HG03066 (cell line): ENCODE measurements around the gene AACS.

Experiments used
- ATAC-seq: cut with Tn5 transposase; IDR thresholded peaks from one replicate; pipeline ENCODE4 v1.9.1; 2021; ENCODE audit warnings: low read depth; ENCODE audit not compliant: unreplicated experiment

Gene AACS

DNA sequence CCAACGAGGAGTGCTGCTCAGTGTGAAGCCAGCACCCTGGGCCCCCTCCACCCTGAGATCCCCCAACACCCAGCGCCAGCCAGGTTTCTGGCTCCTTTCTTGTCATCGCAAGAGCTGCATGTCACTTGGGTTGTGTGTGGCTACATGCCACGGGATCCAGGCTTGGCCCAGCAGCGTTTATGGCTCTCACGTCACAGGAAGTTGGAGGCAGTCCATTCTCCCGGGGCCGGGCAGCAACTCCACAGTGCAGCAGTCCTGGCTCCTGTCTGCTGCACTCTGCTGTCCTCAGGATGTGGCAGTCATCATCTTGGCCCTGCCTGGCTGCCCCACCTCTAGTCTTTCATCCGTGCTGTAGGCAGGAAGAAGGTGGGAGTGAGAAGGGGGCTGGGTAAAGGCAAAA lies 78.3 kb downstream of the AACS start:
- ATAC-seq = no peak

DNA sequence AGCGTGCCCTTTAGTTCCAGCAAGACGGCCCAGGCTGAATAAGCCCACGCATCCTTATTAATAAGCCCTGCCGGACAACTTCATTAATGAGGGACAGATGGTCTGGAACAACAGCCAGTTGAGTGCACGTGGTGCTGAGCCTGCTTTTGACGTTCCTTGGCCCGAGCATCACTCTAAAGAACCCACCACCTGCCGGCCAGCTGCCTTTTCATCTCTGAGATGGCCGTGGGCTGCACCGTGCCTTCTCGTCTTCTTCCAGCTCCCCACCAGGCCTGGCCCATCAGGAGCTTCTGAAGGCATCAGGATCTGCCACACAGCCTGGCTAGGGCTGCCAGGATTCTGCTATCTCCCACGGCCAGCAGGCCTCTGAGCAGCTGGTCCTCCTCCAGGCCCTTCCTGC lies 80.0 kb downstream of the AACS start:
- ATAC-seq = no peak

DNA sequence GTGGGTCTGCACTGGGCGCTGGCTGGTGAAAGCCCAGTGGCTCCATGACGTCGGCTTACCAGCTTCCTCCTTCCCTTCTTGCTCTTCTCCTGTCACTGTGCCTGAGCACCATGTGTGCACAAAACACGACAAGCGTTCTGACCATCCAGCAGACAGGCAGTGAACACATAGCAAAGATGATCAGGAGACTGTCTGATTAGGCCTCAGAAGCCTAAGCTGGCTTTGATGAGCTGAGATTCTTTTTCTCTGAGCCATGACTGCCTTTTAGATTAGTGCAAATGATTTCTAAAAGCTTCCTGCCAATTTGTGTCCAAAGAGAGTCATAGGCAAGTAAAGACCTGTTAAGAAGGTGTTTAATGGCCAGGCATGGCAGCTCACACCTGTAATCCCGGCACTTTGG lies 83.1 kb downstream of the AACS start:
- no peak for ATAC-seq

DNA sequence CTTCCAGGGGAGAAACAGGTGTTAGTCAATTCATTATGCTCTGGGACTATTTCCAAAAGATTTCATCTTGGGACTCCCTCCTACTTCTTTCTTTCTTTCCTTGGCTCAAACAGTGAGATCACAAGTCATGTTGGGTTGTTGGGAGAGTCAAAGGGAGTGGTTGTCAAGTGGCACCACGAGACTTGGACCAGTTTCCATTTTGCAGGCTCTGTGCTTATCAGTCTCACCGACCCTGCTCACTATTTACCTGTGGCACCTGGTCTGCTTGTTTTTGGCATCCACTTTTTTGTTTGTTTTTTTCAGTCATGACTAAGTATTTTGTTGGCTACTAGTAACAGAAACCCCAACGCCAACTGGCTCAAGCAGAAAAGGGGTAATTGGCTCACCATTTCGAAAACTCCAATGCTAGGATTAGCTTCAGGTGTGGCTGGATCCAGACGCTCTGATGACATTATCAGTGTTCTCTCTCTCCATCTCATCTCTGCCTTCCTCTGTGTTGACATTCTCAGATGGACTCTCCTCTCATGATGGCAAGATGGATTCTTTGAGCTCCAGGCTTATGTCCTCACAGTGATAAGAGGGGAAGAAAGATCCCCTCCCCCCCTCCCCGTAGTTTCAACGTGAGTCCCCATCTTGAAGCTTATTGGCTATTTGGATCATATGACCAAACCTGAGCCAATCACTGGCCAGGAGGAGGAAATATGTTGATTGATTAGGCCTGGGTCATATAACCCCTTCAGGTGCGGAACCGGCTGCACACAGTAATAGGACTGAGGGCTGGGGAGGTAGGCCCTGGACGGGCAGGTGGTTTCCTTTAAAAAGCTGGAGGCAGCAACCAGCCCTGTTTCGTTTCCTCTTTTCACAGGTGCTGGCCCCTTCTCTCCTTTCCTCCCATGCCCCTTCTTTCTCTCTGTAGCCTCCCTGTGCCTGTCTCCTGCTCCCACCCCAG lies 84.2 kb downstream of the AACS start:
- peak; percentile 96 for ATAC-seq

DNA sequence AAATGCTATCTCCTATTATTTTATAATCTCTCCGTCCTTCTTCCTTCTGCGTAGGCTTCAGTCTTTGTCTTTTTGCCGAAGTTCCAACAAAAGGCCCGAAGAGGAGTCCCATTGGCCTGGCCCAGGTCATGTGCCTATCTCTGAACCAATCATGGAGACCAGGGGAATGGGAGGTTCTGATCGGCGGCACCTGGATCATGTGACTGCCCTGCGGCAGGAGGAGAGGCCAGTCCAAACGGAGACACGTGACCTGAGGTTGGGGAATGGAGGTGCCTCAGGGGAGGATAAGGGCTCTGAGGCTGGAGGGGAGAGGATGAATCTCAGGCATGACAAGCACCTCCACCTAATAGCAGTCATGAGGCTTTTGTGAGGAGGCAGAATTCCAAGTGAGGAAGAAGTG lies 86.0 kb downstream of the AACS start:
- ATAC-seq = no peak

DNA sequence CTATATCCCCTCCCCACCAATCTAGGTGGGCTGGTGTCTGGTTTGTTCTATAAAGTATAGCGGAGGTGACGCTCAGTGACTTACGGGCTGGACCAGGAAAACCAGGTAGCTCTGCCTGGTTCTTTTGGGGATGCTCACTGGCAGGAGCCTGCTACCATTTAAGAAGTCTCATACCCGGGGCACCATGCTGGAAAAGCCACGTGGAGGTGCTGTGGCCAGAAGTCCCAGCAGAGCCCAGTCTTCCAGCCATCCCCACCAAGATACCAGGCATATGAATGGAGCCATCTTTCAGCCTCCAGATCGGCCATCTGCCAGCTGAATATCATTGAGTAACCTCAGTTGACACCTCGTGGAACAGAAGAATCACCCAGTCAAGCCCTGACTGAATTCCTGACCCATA lies 87.2 kb downstream of the AACS start:
- no peak for ATAC-seq

DNA sequence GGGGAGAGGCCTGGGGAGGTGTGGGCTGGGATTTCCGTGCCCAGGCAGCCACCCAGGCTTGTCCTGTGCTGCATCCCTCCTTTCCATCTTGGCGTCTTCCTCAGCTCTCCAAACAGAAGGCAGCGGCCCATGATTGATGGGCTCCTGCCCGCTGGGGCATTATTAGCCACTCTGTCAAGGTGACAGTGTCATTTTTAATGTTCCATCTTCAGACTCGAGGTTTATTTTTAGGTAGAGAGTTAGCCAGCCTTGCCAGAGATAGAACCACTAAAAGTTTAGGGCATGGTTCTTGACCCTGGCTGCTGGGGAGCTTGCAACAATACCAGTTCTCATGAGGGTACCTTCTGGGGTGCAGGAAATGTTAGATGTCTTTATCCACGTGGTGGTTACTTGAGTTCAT lies 90.1 kb downstream of the AACS start:
- no peak for ATAC-seq

DNA sequence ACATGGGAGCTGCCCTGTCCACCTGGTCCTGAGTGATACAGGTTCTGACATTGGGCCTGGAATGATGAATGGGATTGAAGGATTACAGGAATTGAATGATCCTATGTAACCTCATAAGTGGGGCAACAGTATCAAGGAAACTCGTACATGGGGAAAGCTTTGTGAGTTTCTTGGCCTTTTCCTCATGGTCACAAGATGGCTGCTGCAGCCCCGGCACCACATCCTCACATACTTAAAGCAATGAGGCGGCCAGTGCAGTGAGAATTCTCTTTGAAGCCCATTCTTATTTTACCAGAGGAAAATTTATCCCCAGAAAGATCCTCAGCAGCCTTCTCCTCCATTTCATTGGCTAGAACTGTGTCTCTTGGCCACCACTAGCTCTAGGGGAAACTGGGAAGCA lies 91.9 kb downstream of the AACS start:
- no peak for ATAC-seq

DNA sequence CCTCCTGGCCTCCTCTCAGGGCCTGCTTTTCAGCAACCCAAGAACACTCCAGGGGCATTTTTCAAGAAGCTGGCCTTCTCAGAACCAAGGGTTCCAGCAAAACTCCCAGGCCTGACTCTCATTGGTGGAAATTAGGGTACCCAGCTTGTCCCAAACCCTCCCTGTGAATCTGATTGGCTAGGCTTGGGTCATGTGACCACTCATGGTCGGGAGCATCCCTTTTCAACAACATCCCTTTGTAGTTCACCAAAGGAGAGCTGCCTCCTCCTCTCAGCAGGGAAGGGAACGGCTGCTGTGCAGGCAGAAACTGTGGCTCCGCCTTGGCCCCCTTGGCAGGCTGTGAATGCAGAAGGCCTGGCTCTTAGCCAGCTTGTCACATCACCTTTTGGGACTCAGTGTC lies 94.5 kb downstream of the AACS start:
- ATAC-seq = no peak

DNA sequence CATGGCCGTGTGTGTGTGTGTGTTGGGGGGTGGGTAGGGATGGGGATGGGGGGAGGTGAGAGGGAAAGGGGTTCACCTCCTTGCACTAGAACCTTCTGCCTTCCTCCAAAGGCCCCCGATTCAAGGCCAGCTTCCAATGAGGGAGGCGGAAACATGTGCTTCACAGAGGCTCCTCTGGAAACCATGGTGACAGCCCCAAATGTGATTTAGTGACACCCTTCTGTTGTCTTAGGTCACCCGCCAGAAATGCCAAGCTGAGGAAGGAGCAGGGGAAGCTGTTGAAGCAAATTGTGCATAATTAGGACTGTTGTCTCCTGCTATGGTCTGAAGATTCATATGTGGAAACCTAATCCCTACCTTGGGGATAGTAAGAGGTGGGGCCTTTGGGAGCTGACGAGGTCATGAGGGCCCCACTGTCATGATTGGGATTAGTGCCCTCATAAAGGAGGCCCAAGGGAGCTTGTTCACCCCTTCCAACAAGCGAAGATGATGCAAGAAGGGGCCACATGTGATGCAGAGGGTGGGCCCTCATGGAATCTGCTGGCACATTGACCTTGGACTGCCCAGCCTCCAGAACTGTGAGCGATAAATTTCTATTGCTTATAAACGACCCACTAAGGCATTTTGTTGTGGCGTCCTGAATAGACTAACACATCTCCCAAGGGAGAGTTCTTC lies 95.2 kb downstream of the AACS start:
- ATAC-seq = no peak

DNA sequence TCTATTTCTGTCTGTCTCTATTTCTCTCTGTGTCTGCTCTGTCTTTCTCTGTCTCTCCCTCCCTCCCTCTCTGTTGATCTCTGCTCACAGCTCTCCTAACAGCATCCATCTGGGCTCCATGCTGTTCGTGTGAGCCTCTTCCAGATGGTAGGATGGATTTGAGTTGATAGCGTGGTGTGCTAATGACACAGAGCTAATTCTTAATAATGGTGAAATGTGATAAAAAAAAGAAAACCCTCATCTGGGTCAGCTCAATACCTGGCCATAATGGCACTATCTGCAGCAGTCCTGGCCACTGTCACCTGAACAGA lies 96.4 kb downstream of the AACS start:
- ATAC-seq = no peak

DNA sequence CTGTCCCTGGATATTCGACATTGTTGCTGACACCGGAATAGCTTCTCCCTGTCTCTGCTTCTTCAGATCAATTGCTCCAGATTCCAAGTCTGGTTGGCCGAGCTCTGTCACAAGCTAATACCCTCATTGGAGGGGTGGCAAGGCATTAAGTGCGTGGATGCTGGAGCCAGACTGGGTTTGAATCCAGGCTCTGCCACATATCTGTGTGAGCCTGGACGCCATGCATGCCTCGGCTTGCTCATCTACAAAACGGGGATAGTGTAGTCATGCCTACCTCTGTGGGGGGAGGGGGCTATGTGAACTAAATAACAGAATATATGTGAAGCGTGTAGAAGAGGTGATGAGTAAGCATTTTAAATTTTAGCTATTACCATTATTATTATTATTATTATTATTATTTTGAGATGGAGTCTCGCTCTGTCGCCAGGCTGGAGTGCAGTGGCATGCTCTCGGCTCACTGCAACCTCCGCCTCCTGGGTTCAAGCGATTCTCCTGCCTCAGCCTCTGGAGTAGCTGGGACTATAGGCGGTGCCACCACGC lies 97.3 kb downstream of the AACS start:
- ATAC-seq = no peak

DNA sequence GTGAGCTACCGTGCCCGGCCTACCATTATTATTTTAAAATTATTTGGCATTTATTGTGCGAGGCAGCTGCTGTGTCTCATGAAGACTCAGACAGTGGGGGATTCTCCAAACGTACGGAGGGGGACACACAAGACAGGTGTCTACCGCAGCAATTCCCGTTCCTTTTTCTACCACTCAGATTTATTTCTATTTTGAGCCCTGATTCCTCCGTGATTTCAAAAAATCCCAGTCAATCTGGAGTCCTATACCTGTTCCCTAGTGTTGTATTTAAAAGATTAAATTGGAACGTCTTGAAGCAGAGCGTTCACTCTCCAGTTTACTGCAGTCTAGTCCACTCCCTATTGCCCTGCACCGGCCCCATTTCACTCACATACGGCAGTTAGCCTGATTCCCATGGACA lies 97.9 kb downstream of the AACS start:
- no peak for ATAC-seq

DNA sequence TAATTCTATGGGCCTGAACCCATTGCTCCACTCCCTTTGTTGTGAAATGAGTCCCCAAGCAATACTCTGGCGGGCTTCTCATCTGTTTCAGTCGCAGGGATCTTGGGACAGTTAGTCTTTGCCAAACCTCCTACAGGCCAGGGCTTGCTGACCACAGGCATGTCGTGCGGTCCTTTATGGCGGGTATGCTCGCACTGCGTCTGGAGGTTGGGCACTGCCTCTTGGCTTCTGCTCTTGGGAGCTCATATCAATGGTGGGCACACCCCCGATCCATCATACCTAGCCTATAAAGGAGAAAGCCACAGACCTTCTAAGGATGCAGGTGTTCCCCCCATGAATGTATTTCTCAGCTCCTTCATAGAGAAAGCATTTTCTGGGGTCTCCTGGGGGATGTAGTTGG lies 99.3 kb downstream of the AACS start:
- no peak for ATAC-seq

DNA sequence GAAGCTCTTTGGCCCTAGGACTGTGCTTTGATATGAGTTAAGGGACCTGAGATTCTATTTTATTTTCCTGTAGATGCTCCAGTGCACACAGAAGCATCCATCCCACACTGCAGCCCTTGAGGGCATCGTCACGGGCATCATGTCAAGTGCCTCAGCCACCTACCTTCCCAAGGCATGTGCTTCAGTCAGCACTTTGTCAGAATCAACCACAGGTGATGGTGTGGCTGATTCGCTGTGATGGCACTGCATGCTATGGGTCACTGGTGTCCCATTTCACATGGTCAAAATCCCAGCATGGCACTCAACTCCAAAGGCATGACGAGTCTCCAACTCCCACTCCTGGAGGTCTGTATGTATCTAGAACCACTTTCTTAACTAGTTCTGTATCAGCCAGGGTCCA lies 100.8 kb downstream of the AACS start:
- no peak for ATAC-seq

DNA sequence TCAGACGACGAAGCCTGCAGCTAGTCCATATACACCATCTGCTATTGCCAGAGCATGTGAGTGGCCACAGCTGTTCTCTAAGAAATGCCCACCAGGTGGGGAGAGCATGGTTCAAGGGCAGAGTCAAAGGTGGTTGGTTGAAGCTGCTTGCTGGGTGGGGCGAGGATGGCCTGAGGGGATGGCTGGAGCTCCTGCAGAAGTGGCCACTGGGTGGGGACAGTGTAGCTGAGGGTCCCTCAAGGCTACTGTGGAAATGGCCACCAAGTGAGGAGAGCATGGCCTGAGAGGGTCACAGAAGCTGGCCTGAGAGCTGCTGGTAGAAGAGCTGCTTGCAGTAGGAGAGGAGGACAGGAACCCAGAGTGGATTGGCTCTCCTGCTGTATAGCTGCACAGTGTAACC lies 102.4 kb downstream of the AACS start:
- ATAC-seq = no peak

DNA sequence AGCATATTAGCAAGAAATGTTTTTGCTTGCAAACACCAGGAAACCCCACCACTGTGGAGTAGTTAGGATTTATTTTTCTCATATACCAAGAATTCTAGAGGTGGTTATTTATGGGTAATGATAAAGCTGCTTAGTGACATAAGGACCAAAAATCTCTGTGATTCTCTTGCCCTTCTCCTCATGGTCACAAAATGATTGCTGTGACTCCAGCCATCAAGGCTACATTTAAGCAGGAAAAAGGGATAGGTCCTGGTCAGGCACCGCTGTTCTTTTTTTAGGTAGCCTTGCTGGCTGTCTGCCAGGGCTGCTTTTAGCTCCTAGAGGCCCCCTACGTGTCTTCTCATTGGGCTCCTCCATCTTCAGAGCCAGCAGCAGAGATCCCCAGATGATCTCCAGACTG lies 104.2 kb downstream of the AACS start:
- ATAC-seq = no peak

DNA sequence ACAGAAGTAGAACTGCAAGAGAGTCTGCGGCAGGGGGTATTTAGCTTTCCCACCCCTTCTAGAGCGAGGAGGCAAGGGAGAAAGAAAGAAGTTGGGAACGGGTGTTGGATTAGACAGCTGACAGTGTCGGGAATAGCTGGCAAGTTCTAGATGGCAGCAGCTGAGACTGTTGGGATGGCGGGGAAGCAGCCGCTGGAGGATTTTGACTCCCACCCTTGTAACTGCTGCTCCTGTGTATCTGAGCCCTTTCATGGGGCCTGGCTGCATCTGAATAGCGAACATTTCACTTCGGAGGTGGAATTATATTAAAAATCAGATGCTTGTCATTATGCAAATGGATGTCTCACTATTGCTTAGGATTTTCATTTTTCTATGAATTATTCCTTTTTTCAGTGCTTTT lies 104.6 kb downstream of the AACS start:
- no peak for ATAC-seq

DNA sequence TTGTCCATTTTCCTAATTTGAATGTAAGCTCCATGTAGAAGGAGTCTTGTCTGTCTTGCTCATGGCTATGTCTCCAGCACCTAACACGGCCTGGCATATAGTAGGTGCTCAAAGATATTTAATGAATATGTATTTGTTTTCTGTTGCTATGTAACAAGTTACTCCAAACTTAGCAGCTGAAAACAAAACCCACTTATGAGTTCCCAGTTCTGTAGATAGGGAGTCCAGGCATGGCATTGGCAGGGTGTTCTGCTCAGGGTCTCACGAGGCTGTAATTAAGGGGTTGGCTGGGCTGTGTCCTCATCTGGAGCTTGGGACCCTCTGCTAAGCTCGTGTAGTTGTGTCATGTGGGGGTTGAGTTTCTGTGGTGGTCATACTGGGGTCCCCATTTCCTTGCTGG lies 106.0 kb downstream of the AACS start:
- ATAC-seq = no peak

DNA sequence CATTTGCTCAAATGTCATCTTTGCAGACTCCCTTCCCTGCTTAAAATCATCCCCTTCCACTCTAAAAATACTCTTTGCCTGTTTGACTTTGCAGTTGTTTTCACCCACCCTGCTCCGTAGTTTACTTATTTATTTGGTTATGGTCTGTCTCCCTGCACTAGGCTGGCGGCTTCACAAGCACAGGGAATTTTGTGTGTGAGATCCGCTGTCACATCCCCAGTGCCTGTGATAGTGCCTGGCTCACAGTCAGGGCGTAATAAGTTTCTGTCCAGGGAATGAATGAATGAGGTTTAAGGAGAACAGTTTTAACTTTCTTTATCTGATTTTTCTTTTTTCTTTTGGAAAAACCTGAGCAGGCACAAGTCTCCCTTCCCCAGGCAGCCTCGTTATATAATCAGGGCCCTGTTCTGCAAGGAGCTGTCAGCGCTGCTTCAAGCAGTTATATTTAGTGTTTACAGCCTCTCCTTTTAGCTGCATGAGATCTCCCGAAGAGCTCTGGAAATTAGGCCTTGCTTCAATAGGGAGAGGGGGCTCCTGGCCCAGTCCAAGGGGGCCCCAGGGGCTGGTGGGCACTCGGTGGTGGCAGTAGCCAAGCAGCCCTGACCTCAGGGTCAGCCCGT lies 107.1 kb downstream of the AACS start:
- no peak for ATAC-seq

DNA sequence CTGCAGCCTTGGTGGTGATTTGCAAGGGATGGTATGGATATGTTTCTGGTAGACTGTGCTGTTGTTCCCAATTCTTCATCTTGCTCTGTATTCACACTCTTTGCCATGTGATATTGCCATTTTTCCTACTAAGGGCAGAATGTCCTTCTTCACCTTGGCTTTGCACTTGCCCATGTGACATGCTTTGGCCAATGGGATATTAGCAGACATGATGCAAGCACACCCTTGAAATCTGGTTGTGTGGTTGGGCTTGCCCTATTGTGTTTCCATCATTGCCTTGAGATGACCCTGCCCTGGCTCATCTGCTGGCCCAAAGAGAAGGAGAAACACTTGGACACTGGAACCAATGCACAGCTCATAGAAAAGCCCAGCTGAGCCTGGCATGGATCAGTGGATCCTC lies 110.3 kb downstream of the AACS start:
- no peak for ATAC-seq

DNA sequence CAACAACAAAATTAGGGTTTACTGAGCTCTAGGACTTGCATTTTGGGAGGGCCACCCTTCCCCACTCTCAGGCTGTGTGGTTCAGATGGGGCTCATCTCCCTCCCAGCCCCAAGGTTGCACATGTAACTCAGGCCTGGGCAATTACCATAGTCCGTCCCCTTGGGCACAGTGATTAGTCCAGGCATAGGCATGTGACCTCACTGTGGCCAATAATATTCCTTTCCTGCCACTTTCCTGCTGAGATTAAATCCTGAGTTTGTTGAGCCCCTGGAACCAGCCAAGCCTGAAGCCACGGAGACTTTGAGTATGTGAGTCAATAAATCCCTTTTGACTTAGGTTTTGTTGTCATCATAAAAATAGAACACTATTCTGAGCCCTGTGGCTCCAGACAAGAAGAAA lies 113.0 kb downstream of the AACS start:
- no peak for ATAC-seq
